Endothelial cell of umbilical vein (primary cell): Measurements from ENCODE around the gene SLCO3A1.

Source experiments
- EZH2 ChIP-seq: IDR thresholded peaks from 2 replicates; pipeline ENCODE4 v1.6.1; 2012; ENCODE audit warnings: borderline replicate concordance, low read depth, mild to moderate bottlenecking, moderate library complexity, low read length, inconsistent platforms; ENCODE audit not compliant: severe bottlenecking
- MYC ChIP-seq: IDR thresholded peaks from one replicate; pipeline ENCODE4 v1.6.1; 2011; ENCODE audit warnings: mild to moderate bottlenecking, low read depth, low read length
- POLR2AphosphoS5 ChIP-seq: IDR thresholded peaks from 2 replicates; pipeline ENCODE4 v1.6.1; 2012; ENCODE audit warnings: low read depth, mild to moderate bottlenecking, control low read depth, low read length, moderate library complexity; ENCODE audit not compliant: insufficient read depth
- TF ChIP-seq, protein P1 (sequence below), 2 donors: IDR thresholded peaks; 1 replicate in 1 of 2; 2 replicates in 1 of 2; pipeline ENCODE4 v1.5.1; 2011; ENCODE audit warnings: low read length in 2 of 2, mild to moderate bottlenecking in 2 of 2, moderate library complexity in 2 of 2, control low read depth in 1 of 2, inconsistent platforms in 1 of 2, low read depth in 1 of 2; ENCODE audit not compliant: insufficient read depth in 1 of 2; ENCODE audit errors: extremely low read depth in 1 of 2

DNA sequence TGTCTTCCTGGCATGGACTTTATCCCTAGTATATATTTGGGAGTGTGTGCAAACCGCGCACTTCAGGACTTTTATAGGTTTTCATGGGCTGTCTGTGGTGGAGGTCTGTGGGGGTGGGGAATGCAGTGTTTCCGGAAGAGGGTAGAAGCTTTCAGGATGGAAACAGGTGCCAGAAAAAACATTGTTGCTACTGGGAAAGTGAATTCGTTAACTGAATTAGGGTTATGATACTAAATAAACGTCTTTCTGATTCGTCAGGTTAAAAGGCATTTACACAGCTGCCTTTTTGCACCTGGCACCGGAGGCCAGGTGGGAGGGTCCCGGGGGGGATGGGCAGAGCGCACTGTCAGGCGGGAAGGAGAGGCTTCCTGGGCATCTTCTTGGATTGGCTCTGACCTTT lies 62.1 kb downstream of the SLCO3A1 start:
- TF ChIP-seq, protein P1, sequence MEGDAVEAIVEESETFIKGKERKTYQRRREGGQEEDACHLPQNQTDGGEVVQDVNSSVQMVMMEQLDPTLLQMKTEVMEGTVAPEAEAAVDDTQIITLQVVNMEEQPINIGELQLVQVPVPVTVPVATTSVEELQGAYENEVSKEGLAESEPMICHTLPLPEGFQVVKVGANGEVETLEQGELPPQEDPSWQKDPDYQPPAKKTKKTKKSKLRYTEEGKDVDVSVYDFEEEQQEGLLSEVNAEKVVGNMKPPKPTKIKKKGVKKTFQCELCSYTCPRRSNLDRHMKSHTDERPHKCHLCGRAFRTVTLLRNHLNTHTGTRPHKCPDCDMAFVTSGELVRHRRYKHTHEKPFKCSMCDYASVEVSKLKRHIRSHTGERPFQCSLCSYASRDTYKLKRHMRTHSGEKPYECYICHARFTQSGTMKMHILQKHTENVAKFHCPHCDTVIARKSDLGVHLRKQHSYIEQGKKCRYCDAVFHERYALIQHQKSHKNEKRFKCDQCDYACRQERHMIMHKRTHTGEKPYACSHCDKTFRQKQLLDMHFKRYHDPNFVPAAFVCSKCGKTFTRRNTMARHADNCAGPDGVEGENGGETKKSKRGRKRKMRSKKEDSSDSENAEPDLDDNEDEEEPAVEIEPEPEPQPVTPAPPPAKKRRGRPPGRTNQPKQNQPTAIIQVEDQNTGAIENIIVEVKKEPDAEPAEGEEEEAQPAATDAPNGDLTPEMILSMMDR (IDR thresholded peaks at IDR 0.05; ENCODE audit: extremely low read depth in 1 of 2, insufficient read depth in 1 of 2, low read depth in 1 of 2, low read length in 2 of 2), result no peak
- no peak for TF ChIP-seq POLR2AphosphoS5
- TF ChIP-seq MYC, result no peak
- TF ChIP-seq EZH2, result no peak
